ENCODE results near the gene ZSCAN22.

ZSCAN22 gene

DNA sequence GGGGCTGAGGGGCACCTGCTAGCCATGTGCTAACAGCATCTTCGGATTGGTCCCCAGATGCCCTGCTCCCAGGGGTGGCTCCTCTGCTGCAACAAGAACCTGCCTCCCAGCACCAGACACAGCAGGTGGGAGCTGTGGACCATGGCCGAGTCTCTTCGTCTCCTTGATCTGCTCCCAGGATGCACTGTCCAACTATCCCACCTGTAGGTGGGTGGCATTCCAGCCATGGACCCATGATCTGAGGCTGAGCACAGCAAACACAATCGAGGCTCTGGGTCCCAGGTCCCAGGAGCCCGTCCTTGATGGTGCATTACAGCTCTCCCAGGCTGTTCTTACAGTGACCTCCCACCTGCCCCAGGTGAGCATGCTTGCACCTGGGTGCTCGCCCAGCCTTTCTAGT is 52.5 kb downstream of the ZSCAN22 start:
- POLR2A ChIA-PET, result interaction anchor here (0.6 kb wide), 1 partner anchor 8 kb away, joined by 3 read pairs; no protein-coding TSS in a partner anchor
- DNase-seq (ENCODE audit: extremely low spot score), result no peak
- CTCF ChIA-PET, result interaction anchor here (1.1 to 1.3 kb wide), 2 partner anchors 16 to 31 kb away, joined by 4 read pairs; partner anchors contain the start of gene ZNF497
- TF ChIP-seq, protein P1, sequence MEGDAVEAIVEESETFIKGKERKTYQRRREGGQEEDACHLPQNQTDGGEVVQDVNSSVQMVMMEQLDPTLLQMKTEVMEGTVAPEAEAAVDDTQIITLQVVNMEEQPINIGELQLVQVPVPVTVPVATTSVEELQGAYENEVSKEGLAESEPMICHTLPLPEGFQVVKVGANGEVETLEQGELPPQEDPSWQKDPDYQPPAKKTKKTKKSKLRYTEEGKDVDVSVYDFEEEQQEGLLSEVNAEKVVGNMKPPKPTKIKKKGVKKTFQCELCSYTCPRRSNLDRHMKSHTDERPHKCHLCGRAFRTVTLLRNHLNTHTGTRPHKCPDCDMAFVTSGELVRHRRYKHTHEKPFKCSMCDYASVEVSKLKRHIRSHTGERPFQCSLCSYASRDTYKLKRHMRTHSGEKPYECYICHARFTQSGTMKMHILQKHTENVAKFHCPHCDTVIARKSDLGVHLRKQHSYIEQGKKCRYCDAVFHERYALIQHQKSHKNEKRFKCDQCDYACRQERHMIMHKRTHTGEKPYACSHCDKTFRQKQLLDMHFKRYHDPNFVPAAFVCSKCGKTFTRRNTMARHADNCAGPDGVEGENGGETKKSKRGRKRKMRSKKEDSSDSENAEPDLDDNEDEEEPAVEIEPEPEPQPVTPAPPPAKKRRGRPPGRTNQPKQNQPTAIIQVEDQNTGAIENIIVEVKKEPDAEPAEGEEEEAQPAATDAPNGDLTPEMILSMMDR (IDR thresholded peaks at IDR 0.05; ENCODE audit: control extremely low read depth, extremely low read depth, low read depth, missing control alignments), result no peak

DNA sequence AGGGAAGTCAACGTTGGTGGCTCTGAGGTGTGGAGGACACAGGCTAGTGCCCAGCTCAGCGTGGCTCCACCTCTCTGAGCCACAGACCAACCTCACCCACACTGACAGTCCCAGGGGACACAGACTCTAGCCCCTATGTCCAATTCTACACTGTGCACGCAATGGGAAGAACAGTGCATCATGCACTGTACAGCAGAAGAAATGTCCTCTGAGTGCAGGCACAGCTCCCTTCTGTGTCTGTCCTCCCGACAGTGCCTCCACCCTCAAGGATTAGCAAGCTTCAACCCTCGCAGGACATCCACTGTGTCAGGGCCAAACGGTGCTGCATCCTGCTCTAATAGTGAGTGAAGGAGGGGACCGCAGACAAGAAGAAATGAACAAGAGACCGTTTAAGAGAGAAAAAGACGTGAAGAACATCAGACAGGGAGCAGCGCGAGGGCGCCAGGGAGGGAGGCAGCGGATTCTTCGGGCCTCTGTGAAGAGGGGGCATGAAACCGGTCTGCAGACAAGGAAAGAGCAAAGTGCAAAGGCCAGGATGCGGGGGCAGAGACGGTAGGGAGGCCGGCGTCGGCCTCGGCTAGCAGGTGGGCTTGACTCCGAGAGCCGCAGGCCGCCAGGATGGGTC is 53.4 kb downstream of the ZSCAN22 start:
- no peak for DNase-seq (ENCODE audit: extremely low spot score)
- POLR2A ChIA-PET, result interaction anchor here (0.6 kb wide), 1 partner anchor 9 kb away, joined by 3 read pairs; no protein-coding TSS in a partner anchor
- TF ChIP-seq, protein P1 (IDR thresholded peaks at IDR 0.05; ENCODE audit: control extremely low read depth, extremely low read depth, low read depth, missing control alignments), result no peak
- CTCF ChIA-PET, result interaction anchor here (1.1 to 1.3 kb wide), 2 partner anchors 17 to 32 kb away, joined by 4 read pairs; partner anchors contain the start of gene ZNF497

DNA sequence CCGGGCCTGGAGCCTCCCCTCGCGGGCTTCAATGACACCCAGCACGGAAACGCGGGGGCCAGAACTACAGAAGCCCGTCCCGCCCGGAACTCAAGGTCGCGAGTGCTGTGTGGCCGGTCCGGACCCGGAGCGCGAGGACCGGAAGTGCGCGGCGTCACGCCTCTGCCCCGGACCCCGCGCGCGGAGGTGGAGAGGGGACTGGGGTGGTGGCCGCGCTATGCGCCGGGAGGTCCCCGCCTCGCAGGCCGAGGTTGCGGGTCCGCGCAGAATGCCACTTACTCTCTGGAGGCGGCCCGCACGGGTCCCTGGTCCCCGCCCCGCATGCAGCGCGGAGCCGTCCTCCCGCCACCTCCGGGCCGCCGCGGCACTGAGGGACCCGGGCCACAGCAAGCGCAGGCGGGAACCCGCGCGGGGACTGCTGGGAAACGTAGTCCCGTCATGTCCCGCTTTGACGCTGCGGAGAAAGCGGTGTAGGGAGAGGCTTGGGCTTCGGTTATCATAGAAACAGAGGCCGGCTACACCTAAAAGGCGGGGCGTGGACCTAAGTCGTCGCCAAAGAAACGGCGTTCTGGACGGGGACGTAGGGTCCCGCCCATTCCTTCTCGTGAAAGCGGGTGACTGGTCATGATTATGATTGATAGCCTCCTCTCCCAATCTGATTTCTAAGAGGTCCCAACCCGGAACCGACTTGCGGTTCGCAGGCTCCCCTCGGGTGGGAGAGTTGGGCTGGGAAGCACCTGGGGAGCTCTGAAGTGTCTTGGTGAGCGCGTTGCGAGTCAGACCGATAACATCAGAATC is 54.1 kb downstream of the ZSCAN22 start, which contains the start of gene ZNF837:
TSS of gene ZNF837 (minus strand) at position 369 of the 798 bp plus-strand sequence. CDS start 11,698 bp downstream, outside the sequence.
- ChIA-PET POLR2A (no interaction called here), CTCF (interaction anchor here (1.2 kb wide), 1 partner anchor 22 kb away, joined by 3 read pairs; no protein-coding TSS in a partner anchor)
- DNase-seq (ENCODE audit: extremely low spot score), result peak; percentile 96
- TF ChIP-seq, protein P1 (IDR thresholded peaks at IDR 0.05; ENCODE audit: control extremely low read depth, extremely low read depth, low read depth, missing control alignments), result no peak

DNA sequence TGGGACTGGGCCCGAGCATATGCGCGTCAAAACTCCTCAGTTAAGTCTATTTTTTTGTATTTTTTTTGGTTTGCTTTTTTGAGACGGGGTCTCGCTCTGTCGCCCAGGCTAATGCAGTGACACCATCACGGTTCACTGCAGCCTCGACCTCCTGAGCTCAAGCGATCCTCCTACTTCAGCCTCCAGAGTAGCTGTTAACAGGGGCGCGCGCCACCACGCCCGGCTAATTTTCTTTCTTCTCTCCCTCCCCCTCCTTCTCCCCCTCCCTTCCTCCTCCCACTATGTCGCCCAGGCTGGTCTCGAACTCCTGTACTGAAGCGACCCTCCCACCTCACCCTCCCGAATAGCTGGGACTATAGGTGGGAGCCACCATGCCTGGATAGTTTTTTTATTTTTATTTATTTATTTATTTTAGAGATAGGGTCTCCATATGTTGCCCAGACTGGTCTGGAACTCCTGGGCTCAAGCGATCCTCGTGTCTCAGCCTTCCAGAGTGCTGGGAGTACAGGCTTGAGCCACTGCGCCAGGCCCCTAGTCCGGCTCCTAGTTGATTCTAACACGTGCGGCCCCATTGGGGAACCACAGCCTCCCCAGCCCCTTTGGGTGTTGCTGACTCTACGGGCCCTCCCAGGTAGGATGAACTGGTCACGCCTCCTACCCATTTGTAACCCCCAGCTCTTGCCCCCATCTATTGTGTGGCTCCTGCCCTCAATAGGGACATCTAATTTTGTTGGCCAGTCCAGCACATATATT is 54.8 kb downstream of the ZSCAN22 start:
- CTCF ChIA-PET, result interaction anchor here (1.2 kb wide), 2 partner anchors 21 to 64 kb away, joined by 3 to 5 read pairs; no protein-coding TSS in a partner anchor
- DNase-seq (ENCODE audit: extremely low spot score), result no peak
- TF ChIP-seq, protein P1 (IDR thresholded peaks at IDR 0.05; ENCODE audit: control extremely low read depth, extremely low read depth, low read depth, missing control alignments), result no peak
- POLR2A ChIA-PET, result no interaction called here

DNA sequence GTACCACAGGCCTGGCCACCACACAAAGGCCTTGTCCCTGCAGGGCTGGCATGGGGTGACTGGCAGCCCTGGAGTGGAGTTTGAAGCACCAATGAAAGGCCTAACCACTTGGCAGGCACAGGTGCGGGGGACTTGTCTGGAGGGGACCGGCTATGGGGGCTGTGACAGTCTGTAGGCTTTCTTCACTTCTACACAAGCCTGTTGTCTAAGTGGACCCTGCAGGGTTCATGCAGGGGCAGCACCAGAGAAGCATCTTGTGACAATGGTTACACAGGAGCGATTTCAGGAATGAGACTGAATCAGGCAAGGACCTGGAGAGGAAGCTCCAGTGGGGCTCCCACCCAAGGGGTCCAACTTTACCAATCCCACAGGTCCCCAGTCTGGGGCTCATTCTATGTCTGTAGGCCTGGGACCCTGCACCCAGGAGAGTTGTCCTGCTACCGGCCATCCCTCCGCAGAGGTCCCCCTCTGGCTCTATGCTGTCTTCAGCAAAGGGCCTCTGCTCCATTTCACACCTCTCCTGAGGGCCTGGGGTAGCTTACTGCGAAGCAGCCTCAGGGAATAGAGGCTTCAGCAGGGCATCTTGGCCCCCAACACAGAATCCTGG is 56.3 kb downstream of the ZSCAN22 start:
- ChIA-PET POLR2A (no interaction called here), CTCF (no interaction called here)
- TF ChIP-seq, protein P1 (IDR thresholded peaks at IDR 0.05; ENCODE audit: control extremely low read depth, extremely low read depth, low read depth, missing control alignments), result no peak
- no peak for DNase-seq (ENCODE audit: extremely low spot score)

Measured in GM10248 (cell line).